GM18505 (cell line): ENCODE measurements around the gene TP73.
"Not testable (repeated sequence)": the region's sequence is repeated elsewhere in the genome, so short reads cannot be mapped to it uniquely, and the experiment has no call there.

Source experiments
- ATAC-seq: cut with Tn5 transposase; IDR thresholded peaks from one replicate; pipeline ENCODE4 v1.9.1; 2021; ENCODE audit not compliant: unreplicated experiment
- POLR2A ChIP-seq: IDR thresholded peaks from 4 replicates; pipeline ENCODE4 v1.6.1; 2011; ENCODE audit warnings: borderline replicate concordance; ENCODE audit not compliant: insufficient read depth, insufficient read length; ENCODE audit errors: extremely low read depth

Gene TP73

GRCh38 chr1:3740752-3741151 lies 88.4 kb downstream of the TP73 start:
- no peak for ATAC-seq
- TF ChIP-seq POLR2A = no peak

- no peak for TF ChIP-seq POLR2A
- ATAC-seq = no peak
Observed at GRCh38 chr1:3741566-3742438, 89.5 kb downstream of the TP73 start.

- no peak for TF ChIP-seq POLR2A
- ATAC-seq = no peak
Observed at GRCh38 chr1:3742439-3743298, 90.4 kb downstream of the TP73 start.

GRCh38 chr1:3743421-3743820 lies 91.1 kb downstream of the TP73 start:
- TF ChIP-seq POLR2A = no peak
- ATAC-seq = no peak

GRCh38 chr1:3743826-3744225 lies 91.5 kb downstream of the TP73 start:
- no peak for TF ChIP-seq POLR2A
- no peak for ATAC-seq

GRCh38 chr1:3744646-3745045 lies 92.3 kb downstream of the TP73 start:
- no peak for TF ChIP-seq POLR2A
- no peak for ATAC-seq

GRCh38 chr1:3745071-3745470 lies 92.8 kb downstream of the TP73 start:
- no peak for ATAC-seq
- TF ChIP-seq POLR2A = no peak

GRCh38 chr1:3745590-3746381 lies 93.5 kb downstream of the TP73 start:
- no peak for TF ChIP-seq POLR2A
- no peak for ATAC-seq

- TF ChIP-seq POLR2A = no peak
- ATAC-seq = no peak
Observed at GRCh38 chr1:3746389-3746829, 94.1 kb downstream of the TP73 start.

- TF ChIP-seq POLR2A = peak; percentile 71
- peak; percentile 71 for ATAC-seq
Observed at GRCh38 chr1:3746830-3747521, 94.7 kb downstream of the TP73 start.

- no peak for ATAC-seq
- TF ChIP-seq POLR2A = no peak
Observed at GRCh38 chr1:3747522-3747848, 95.2 kb downstream of the TP73 start.

- no peak for ATAC-seq
- no peak for TF ChIP-seq POLR2A
Observed at GRCh38 chr1:3747903-3748302, 95.6 kb downstream of the TP73 start.

GRCh38 chr1:3748316-3748900 lies 96.1 kb downstream of the TP73 start:
- ATAC-seq = not testable (repeated sequence)
